HG02981 (cell line): ENCODE results near the gene FKBP3.
"Not testable (repeated sequence)": the region's sequence is repeated elsewhere in the genome, so short reads cannot be mapped to it uniquely, and the experiment has no call there.

Source experiments
- ATAC-seq: cut with Tn5 transposase; IDR thresholded peaks from one replicate; pipeline ENCODE4 v1.9.1; 2021; ENCODE audit warnings: mild to moderate bottlenecking, moderate library complexity; ENCODE audit not compliant: unreplicated experiment

Gene FKBP3

GRCh38 chr14:45134051-45134958 is at the start of gene FKBP3:
FKBP3 (minus strand) TSS chr14:45134481; CDS start chr14:45134456, 25 bp downstream.
- peak; percentile 90 for ATAC-seq

- no peak for ATAC-seq
These were observed 47.5 kb upstream of the FKBP3 start for GRCh38 chr14:45181806-45182205.

- ATAC-seq, result no peak
These were observed 47.0 kb upstream of the FKBP3 start for GRCh38 chr14:45181329-45181728.

- ATAC-seq, result no peak
These were observed 42.8 kb upstream of the FKBP3 start for GRCh38 chr14:45177076-45177475.

- no peak for ATAC-seq
These were observed 35.6 kb upstream of the FKBP3 start for GRCh38 chr14:45169906-45170305.

- ATAC-seq, result peak; percentile 77
These were observed 21.8 kb upstream of the FKBP3 start for GRCh38 chr14:45156067-45156466.

GRCh38 chr14:45150386-45150890 is 16.2 kb upstream of the FKBP3 start:
- no peak for ATAC-seq

- ATAC-seq, result no peak
These were observed 15.3 kb upstream of the FKBP3 start for GRCh38 chr14:45149602-45150001.

- peak; percentile 37 for ATAC-seq
These were observed 10.9 kb upstream of the FKBP3 start for GRCh38 chr14:45145214-45145613.

- ATAC-seq, result peak; percentile 55
These were observed 10.4 kb upstream of the FKBP3 start for GRCh38 chr14:45144658-45145057.

GRCh38 chr14:45142083-45142482 is 7.8 kb upstream of the FKBP3 start:
- ATAC-seq, result not testable (repeated sequence)

GRCh38 chr14:45140661-45141187 is 6.4 kb upstream of the FKBP3 start:
- no peak for ATAC-seq

- no peak for ATAC-seq
These were observed 2.1 kb upstream of the FKBP3 start for GRCh38 chr14:45136399-45136798.

GRCh38 chr14:45135659-45136395 is 1.5 kb upstream of the FKBP3 start, which contains the start of gene FANCM:
FANCM (plus strand) TSS chr14:45135930; CDS start chr14:45136032, 102 bp downstream.
- peak; percentile 37 for ATAC-seq

- no peak for ATAC-seq
These were observed 875 bp upstream of the FKBP3 start for GRCh38 chr14:45135156-45135555.

GRCh38 chr14:45133683-45134050 is 614 bp downstream of the FKBP3 start:
- no peak for ATAC-seq

GRCh38 chr14:45128963-45129629 is 5.2 kb downstream of the FKBP3 start:
- ATAC-seq, result no peak

- no peak for ATAC-seq
These were observed 8.5 kb downstream of the FKBP3 start for GRCh38 chr14:45125754-45126153.

GRCh38 chr14:45123271-45123670 is 11.0 kb downstream of the FKBP3 start:
- ATAC-seq, result no peak

- ATAC-seq, result no peak
These were observed 14.2 kb downstream of the FKBP3 start for GRCh38 chr14:45120096-45120495.

GRCh38 chr14:45118594-45118993 is 15.7 kb downstream of the FKBP3 start:
- no peak for ATAC-seq
